GM21360 (cell line): ENCODE data around the gene NRAP.

ENCODE experiments used
- ATAC-seq: cut with Tn5 transposase; IDR thresholded peaks from one replicate; pipeline ENCODE4 v1.9.1; 2021; ENCODE audit warnings: mild to moderate bottlenecking, moderate library complexity; ENCODE audit not compliant: unreplicated experiment

Gene NRAP

GRCh38 chr10:113643183-113643582 is 20.7 kb downstream of the NRAP start:
- no peak for ATAC-seq

- ATAC-seq = no peak
These were observed 22.1 kb downstream of the NRAP start for GRCh38 chr10:113641702-113642101.

- ATAC-seq = no peak
These were observed 23.9 kb downstream of the NRAP start for GRCh38 chr10:113639966-113640365.

GRCh38 chr10:113631684-113632367 is 32.0 kb downstream of the NRAP start:
- no peak for ATAC-seq

- ATAC-seq = no peak
These were observed 32.8 kb downstream of the NRAP start for GRCh38 chr10:113630929-113631533.

- ATAC-seq = no peak
These were observed 35.2 kb downstream of the NRAP start for GRCh38 chr10:113628607-113629153.

GRCh38 chr10:113627836-113628235 is 36.0 kb downstream of the NRAP start:
- ATAC-seq = no peak

GRCh38 chr10:113626809-113627355 is 37.0 kb downstream of the NRAP start:
- ATAC-seq = no peak

- no peak for ATAC-seq
These were observed 38.2 kb downstream of the NRAP start for GRCh38 chr10:113625461-113626186.

GRCh38 chr10:113622831-113623230 is 41.0 kb downstream of the NRAP start:
- no peak for ATAC-seq

- no peak for ATAC-seq
These were observed 42.0 kb downstream of the NRAP start for GRCh38 chr10:113621799-113622198.

- no peak for ATAC-seq
These were observed 42.9 kb downstream of the NRAP start for GRCh38 chr10:113620936-113621335.

- no peak for ATAC-seq
These were observed 43.3 kb downstream of the NRAP start for GRCh38 chr10:113620511-113620910.

GRCh38 chr10:113619401-113619800 is 44.4 kb downstream of the NRAP start:
- ATAC-seq = no peak

- ATAC-seq = no peak
These were observed 45.5 kb downstream of the NRAP start for GRCh38 chr10:113618338-113618737.

GRCh38 chr10:113617086-113617485 is 46.8 kb downstream of the NRAP start:
- no peak for ATAC-seq

- ATAC-seq = no peak
These were observed 47.4 kb downstream of the NRAP start for GRCh38 chr10:113616244-113617074.

- ATAC-seq = no peak
These were observed 49.7 kb downstream of the NRAP start for GRCh38 chr10:113613977-113614690.

GRCh38 chr10:113613427-113613826 is 50.4 kb downstream of the NRAP start:
- no peak for ATAC-seq

- ATAC-seq = no peak
These were observed 51.7 kb downstream of the NRAP start for GRCh38 chr10:113612154-113612553.
